K562 (cell line): ENCODE measurements around the gene TMEM33. TPM values are rescaled to one million over a fixed set of nuclear protein-coding genes. Genes with fewer than 3 reads are reported as not detected.

Source experiments
- ATAC-seq: fragments of 200-7000 bp; cut with Tn5 transposase; 3 replicates; pipeline ENCODE4 v1.9.1; 2020; ENCODE audit warnings: moderate library complexity
- BruUV-seq: library from RNA; stranded (reverse); fragments of 400-500 nt; replicated peaks from 2 replicates; lab custom pipeline; 2021; lab: Mats Ljungman, UMichigan
- CTCF ChIA-PET: fragments of 300-600 bp; formaldehyde crosslinking; extraction: SDS; loops from one replicate; lab custom pipeline; 2021; ENCODE audit warnings: low intra/inter-chr PET ratio; lab: Yijun Ruan, JAX
- POLR2A ChIA-PET: fragments of 300-600, 350-650 bp; sonication (Branson Sonifier 250); formaldehyde crosslinking; extraction: SDS; loops from one replicate; lab custom pipeline; 2021; ENCODE audit warnings: antibody characterized with exemption, inconsistent platforms; lab: Yijun Ruan, JAX
- DNase-seq, 4 experiments: peaks; one replicate each; pipeline versions ENCODE4 v3.0.0 to v3.0.0-alpha.2; 2011 to 2018; ENCODE audit warnings: low spot score in 3 of 4, mixed read lengths in 3 of 4; ENCODE audit errors: extremely low read depth in 1 of 4
- FAIRE-seq: peaks from 2 replicates; lab custom pipeline; 2011; peaks lifted over from hg19 to GRCh38; lab: Jason Lieb, UNC
- H2AFZ ChIP-seq: 2 replicates; pipeline ENCODE4 v1.6.0; 2011; ENCODE audit warnings: low read depth, low read length, control low read depth, inconsistent platforms
- H3K27ac ChIP-seq: fragments of 200-600 bp; 3 replicates; pipeline ENCODE4 v1.8.0; 2011; ENCODE audit warnings: low read depth, mild to moderate bottlenecking, control low read depth, inconsistent platforms, low read length, moderate library complexity, mixed read lengths; ENCODE audit errors: extremely low read depth
- H3K27me3 ChIP-seq, 2 experiments: fragments of 300-600 bp in 1 of 2; 2 replicates in 1 of 2; 3 replicates in 1 of 2; pipeline versions ENCODE4 v1.6.0 to v1.8.0; 2011; ENCODE audit warnings: inconsistent platforms in 2 of 2, low read length in 2 of 2, mild to moderate bottlenecking in 1 of 2, mixed read lengths in 1 of 2, moderate library complexity in 1 of 2; ENCODE audit not compliant: control insufficient read depth in 2 of 2, insufficient read depth in 2 of 2
- H3K36me3 ChIP-seq: fragments of 300-600 bp; 3 replicates; pipeline ENCODE4 v1.8.0; 2011; ENCODE audit warnings: mild to moderate bottlenecking, low read length, inconsistent platforms; ENCODE audit not compliant: control insufficient read depth, insufficient read depth
- H3K4me1 ChIP-seq, 2 experiments: fragments of 200-600 bp in 1 of 2; replicated peaks in 1 of 2; 2 replicates in 1 of 2; 3 replicates in 1 of 2; pipeline versions ENCODE4 v1.5.1 to v1.8.0; 2011; ENCODE audit warnings: inconsistent platforms in 2 of 2, low read length in 2 of 2, mild to moderate bottlenecking in 1 of 2, mixed read lengths in 1 of 2, moderate library complexity in 1 of 2; ENCODE audit not compliant: control insufficient read depth in 2 of 2, insufficient read depth in 2 of 2
- H3K4me2 ChIP-seq: 2 replicates; pipeline ENCODE4 v1.6.1; 2011; ENCODE audit warnings: low read length, control low read depth, inconsistent platforms, mixed read lengths; ENCODE audit not compliant: insufficient read depth
- H3K4me3 ChIP-seq: fragments of 200-600 bp; sonication (generic), shearing (Covaris generic); 2 replicates; pipeline ENCODE4 v1.5.1; 2016; ENCODE audit warnings: control low read depth, inconsistent platforms
- H3K79me2 ChIP-seq: fragments of 200-600 bp; 3 replicates; pipeline ENCODE4 v1.8.0; 2011; ENCODE audit warnings: low read length, inconsistent platforms; ENCODE audit not compliant: control insufficient read depth, insufficient read depth
- H3K9ac ChIP-seq, 2 experiments: 2 replicates each; pipeline versions ENCODE4 v1.6.0 to v1.6.1; 2011; ENCODE audit warnings: low read depth in 2 of 2, low read length in 2 of 2, control low read depth in 1 of 2, inconsistent platforms in 1 of 2, mild to moderate bottlenecking in 1 of 2, mixed read lengths in 1 of 2; ENCODE audit not compliant: insufficient read depth in 1 of 2
- H3K9me1 ChIP-seq: one replicate; pipeline ENCODE4 v1.6.0; 2011; ENCODE audit warnings: inconsistent platforms, mild to moderate bottlenecking, low read length, moderate library complexity; ENCODE audit not compliant: control insufficient read depth, insufficient read depth
- H3K9me3 ChIP-seq: replicated peaks from 2 replicates; pipeline ENCODE4 v1.5.1; 2011; ENCODE audit warnings: low read depth, low read length, inconsistent platforms; ENCODE audit not compliant: control insufficient read depth, insufficient read depth
- H4K20me1 ChIP-seq: replicated peaks from 2 replicates; pipeline ENCODE4 v1.6.1; 2011; ENCODE audit warnings: low read length, inconsistent platforms, mixed read lengths; ENCODE audit not compliant: control insufficient read depth, insufficient read depth
- CC2D1A ChIP-seq: fragments of 450-650 bp; IDR thresholded peaks from 2 replicates; pipeline ENCODE4 v1.6.1; 2017; ENCODE audit warnings: mild to moderate bottlenecking
- CGGBP1 ChIP-seq: fragments of 250-450 bp; sonication (Bioruptor Pico); IDR thresholded peaks from 2 replicates; pipeline ENCODE4 v1.9.0; 2021; ENCODE audit warnings: mild to moderate bottlenecking
- HOMEZ ChIP-seq: fragments of 250-450 bp; sonication (Bioruptor Pico); IDR thresholded peaks from 2 replicates; pipeline ENCODE4 v1.4.0; 2020; ENCODE audit warnings: mild to moderate bottlenecking, moderate library complexity
- NCOA2 ChIP-seq, 2 experiments: fragments of 450-650 bp; IDR thresholded peaks; 2 replicates each; pipeline ENCODE4 v1.6.1; 2018; ENCODE audit warnings: mild to moderate bottlenecking in 2 of 2, moderate library complexity in 1 of 2; ENCODE audit not compliant: partially characterized antibody in 2 of 2
- NFATC3 ChIP-seq: fragments of 450-650 bp; IDR thresholded peaks from 2 replicates; pipeline ENCODE4 v1.6.1; 2017; ENCODE audit warnings: mild to moderate bottlenecking
- POLR2A ChIP-seq: fragments of 450-650 bp; conservative IDR thresholded peaks from 2 replicates; pipeline ENCODE4 v1.6.1; 2016
- SNAPC5 ChIP-seq: fragments of 250-450 bp; sonication (Bioruptor Pico); IDR thresholded peaks from 2 replicates; pipeline ENCODE4 v1.8.0; 2021; ENCODE audit warnings: moderate library complexity, mild to moderate bottlenecking, inconsistent platforms
- SP1 ChIP-seq: sonication (generic); formaldehyde crosslinking; IDR thresholded peaks from 2 replicates; pipeline ENCODE4 v1.8.1; 2022; ENCODE audit warnings: mild to moderate bottlenecking, missing genetic modification reagents
- SRSF3 ChIP-seq: fragments of 200-400 bp; formaldehyde crosslinking; IDR thresholded peaks from 2 replicates; pipeline ENCODE4 v1.6.1; 2016; ENCODE audit warnings: mild to moderate bottlenecking, low read length, moderate library complexity; ENCODE audit not compliant: insufficient read depth
- TCFL5 ChIP-seq: fragments of 250-450 bp; sonication (Bioruptor Pico); conservative IDR thresholded peaks from 2 replicates; pipeline ENCODE4 v1.6.1; 2021; ENCODE audit warnings: mild to moderate bottlenecking, moderate library complexity, matching md5 sums
- ZBTB2 ChIP-seq: fragments of 450-650 bp; IDR thresholded peaks from 2 replicates; pipeline ENCODE4 v1.6.1; 2016; ENCODE audit warnings: antibody characterized with exemption
- ZFP36 ChIP-seq: fragments of 150-350 bp; IDR thresholded peaks from 2 replicates; pipeline ENCODE4 v1.6.1; 2018; ENCODE audit warnings: low read length, low read depth; ENCODE audit not compliant: partially characterized antibody
- ZNF140 ChIP-seq: fragments of 250-450 bp; sonication (Bioruptor Pico); IDR thresholded peaks from 2 replicates; pipeline ENCODE4 v1.8.0; 2021; ENCODE audit warnings: moderate library complexity, mild to moderate bottlenecking, inconsistent platforms
- WGBS: fragments of 100-300 bp; shearing (Covaris generic); methylation state at CpG from one replicate; pipeline ENCODE4 v1.1.6; 2016; ENCODE audit warnings: low coverage, mixed read lengths; ENCODE audit not compliant: insufficient coverage; ENCODE audit errors: missing lambda C conversion rate; 5-methylcytosine and 5-hydroxymethylcytosine counted together
- in situ Hi-C: fragments of 300-500 bp; cut with MboI; formaldehyde crosslinking; loops from 4 replicates; pipeline ENCODE4 v1.15.0; 2018; ENCODE audit warnings: inconsistent platforms, mixed read lengths
- intact Hi-C: fragments of 100-400 bp; cut with micrococcal nuclease; formaldehyde crosslinking; loops from 2 replicates; pipeline ENCODE4 v1.14.2; 2022
- polyA plus RNA-seq, 8 experiments: library from polyadenylated mRNA; depleted of rRNA in 4 of 8; stranded (reverse) in 5 of 8; unstranded in 3 of 8; fragments of >200 nt; fragmentation: Nextera tagmentation in 2 of 8; fragmentation: Illumina TruSeq in 1 of 8; extraction: Ambion mirVana in 2 of 8; extraction: Trizol in 1 of 8; gene quantifications; 2 replicates each; pipeline versions ENCODE4 v1.2.1 to v1.2.3, GENCODE V29; 2011 to 2014; ENCODE audit warnings: inconsistent platforms in 1 of 8, missing spikeins in 1 of 8
- total RNA-seq, 7 experiments: library from RNA; depleted of rRNA in 6 of 7; stranded (reverse); fragments of >200 nt in 6 of 7; fragmentation: Illumina TruSeq in 2 of 7; extraction: Trizol in 2 of 7; gene quantifications; 2 replicates each; pipeline versions ENCODE4 v1.2.1 to v1.2.3, GENCODE V29; 2011 to 2021; ENCODE audit warnings: low replicate concordance in 1 of 7

Gene TMEM33
- total and polyA plus RNA-seq, 9 of the 15 experiments (the other 6 are each of a cell fraction or from before 2014, with no cell fraction given): 16.8 to 85.9 (median 67.9) TPM

- 91% methylated on average over 3 of the region's 3 CpGs for WGBS
- Histone ChIP-seq H3K9me3 (no peaks in the 10 kb centered on the region), H3K27me3 (no peaks in the 10 kb centered on the region), H3K9me1 (no peaks in the 10 kb centered on the region), H3K4me1 (peaks cover 0 to 4% of the 10 kb centered on the region in 2 experiments; a peak in 1 of 5 replicates), H3K4me2 (no peak overlapping the region), H3K27ac (no peak overlapping the region), H3K9ac (no peak overlapping the region), H2AFZ (no peak overlapping the region), H3K79me2 (peaks cover 37% of the 10 kb centered on the region), H3K36me3 (peaks cover 7% of the 10 kb centered on the region; the same call in 2 of the 3 replicates), H3K4me3 (no peak overlapping the region), H4K20me1 (no peaks in the 10 kb centered on the region)
- no TSS peak for BruUV-seq
- in situ Hi-C loops: no loop called here
- ATAC-seq (peak; percentile 41), FAIRE-seq (peak; percentile 23), DNase-seq (no peak)
- ChIA-PET POLR2A (interaction anchor here (1.7 to 2.1 kb wide), 2 partner anchors 11 to 17 kb away, joined by 6 to 7 read pairs; no protein-coding TSS in a partner anchor), CTCF (no interaction called here)
- intact Hi-C loops: no loop called here
- TF ChIP-seq ZNF140 (CRISPR knock-in tag): no peak
- TF ChIP-seq SNAPC5 (CRISPR knock-in tag): no peak
- no peak for TF ChIP-seq SRSF3
- no peak for TF ChIP-seq CGGBP1 (CRISPR knock-in tag)
Measured at GRCh38 chr4:41998019-41998418, 62.8 kb downstream of the TMEM33 start.

- Histone ChIP-seq H3K4me1 (0 out of 5 replicates have a peak, but pooled peaks cover 0 to 4% of the 10 kb centered on the region in 2 experiments), H2AFZ (no peak overlapping the region), H4K20me1 (no peaks in the 10 kb centered on the region), H3K9me3 (no peaks in the 10 kb centered on the region), H3K27me3 (no peaks in the 10 kb centered on the region), H3K9ac (no peak overlapping the region), H3K4me2 (no peak overlapping the region), H3K27ac (no peak overlapping the region), H3K9me1 (no peaks in the 10 kb centered on the region), H3K4me3 (no peak overlapping the region), H3K36me3 (peaks cover 19% of the 10 kb centered on the region; the same call in 2 of the 3 replicates), H3K79me2 (peaks cover 40% of the 10 kb centered on the region)
- no TSS peak for BruUV-seq
- FAIRE-seq: no peak
- no peak for ATAC-seq
- intact Hi-C loops (no loop called here), in situ Hi-C loops (no loop called here)
- POLR2A ChIA-PET: interaction anchor here (2.1 kb wide), 1 partner anchor 10 kb away, joined by 7 read pairs; no protein-coding TSS in a partner anchor
- no peak for DNase-seq
- CTCF ChIA-PET: no interaction called here
- no peak for TF ChIP-seq TCFL5 (CRISPR knock-in tag)
- no peak for TF ChIP-seq CC2D1A
- no peak for TF ChIP-seq ZFP36
- TF ChIP-seq SP1: no peak
- no peak for TF ChIP-seq ZBTB2
- no peak for TF ChIP-seq NFATC3
- no peak for TF ChIP-seq HOMEZ (CRISPR knock-in tag)
- TF ChIP-seq NCOA2 (IDR thresholded peaks at IDR 0.05; ENCODE audit: partially characterized antibody in 2 of 2): no peak
- TF ChIP-seq POLR2A: no peak
Measured at GRCh38 chr4:41999321-41999720, 64.1 kb downstream of the TMEM33 start.
